ENCODE measurements around the gene FKRP. TPM values are rescaled to one million over a fixed set of nuclear protein-coding genes. Genes with fewer than 3 reads are reported as not detected.

Gene FKRP
- total and polyA plus RNA-seq, 4 experiments from 2014 or later, result 3.0 to 28.9 (median 15.1) TPM

DNA sequence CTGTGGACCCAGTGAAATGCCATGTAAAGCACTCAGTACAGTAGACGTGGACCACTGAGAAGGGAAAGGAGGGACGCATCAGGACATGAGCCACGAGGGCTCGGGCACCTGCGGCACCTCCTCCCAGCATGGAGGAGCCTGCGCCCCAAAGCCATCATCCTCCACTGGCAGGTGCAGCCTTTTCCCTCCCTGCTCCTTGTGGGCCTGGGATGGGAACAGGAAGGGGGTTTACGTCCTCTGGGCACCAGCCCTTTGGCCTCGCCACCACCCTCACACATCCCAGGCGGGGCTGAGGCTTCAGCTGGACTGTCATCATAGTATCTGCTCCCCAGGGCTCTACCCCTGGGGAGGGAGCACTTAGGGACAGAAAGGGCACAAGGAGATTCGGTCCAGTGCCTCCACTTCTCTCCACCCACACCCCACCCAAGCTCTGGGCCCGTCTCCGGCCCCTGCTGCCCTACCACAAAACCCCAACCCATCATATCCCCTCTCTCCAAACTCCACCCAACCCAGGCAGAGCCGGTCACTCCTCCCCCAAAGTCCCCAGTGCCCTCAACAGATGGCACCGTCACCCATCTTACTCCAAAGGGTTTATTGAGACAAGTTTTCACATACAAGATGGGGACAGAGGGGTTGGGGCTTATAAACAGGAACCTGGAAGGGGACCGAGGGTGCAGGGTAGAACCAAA is 26.8 kb upstream of the FKRP start:
- peaks cover 3 to 54% of the 10 kb centered on the region in 2 donors for H3K36me3 Mint-ChIP-seq
- peaks cover 0 to 3% (median 0%) of the 10 kb centered on the region in 8 donors for H3K9me3 Mint-ChIP-seq
- ChIA-PET POLR2A (ENCODE audit: partially characterized antibody) (interaction anchor here (1.0 to 1.2 kb wide), 3 partner anchors 10 to 107 kb away, joined by 3 to 5 read pairs (median 5); no protein-coding TSS in a partner anchor), CTCF (ENCODE audit: partially characterized antibody) (interaction anchor here (0.8 to 1.6 kb wide), 4 partner anchors 9 to 16 kb away, joined by 3 to 5 read pairs (median 4); no protein-coding TSS in a partner anchor)
- H3K27me3 Mint-ChIP-seq, result no peaks in the 10 kb centered on the region
- Histone ChIP-seq H3K4me3 (ENCODE audit: low read length in 2 of 2) (no peak overlapping the region), H3K27me3 (ENCODE audit: insufficient read depth, low read length) (no peaks in the 10 kb centered on the region), H3K27ac (ENCODE audit: low read depth, low read length) (peak overlapping the region; percentile 95), H3K36me3 (ENCODE audit: insufficient read depth, low read length) (peaks cover 15% of the 10 kb centered on the region), H3K9me3 (ENCODE audit: control insufficient read depth in 1 of 2, low read length in 2 of 2) (no peaks in the 10 kb centered on the region), H3K4me1 (ENCODE audit: insufficient read depth, low read length) (peaks cover 34% of the 10 kb centered on the region)
- no peak for DNase-seq
- peak overlapping the region; percentile 51 to 98 (median 97) for H3K27ac Mint-ChIP-seq
- intact Hi-C loops (cut with micrococcal nuclease), result loop anchor here (5.0 kb wide), 1 partner anchor 107 kb away; no protein-coding TSS in a partner anchor
- peaks cover 16 to 48% (median 28%) of the 10 kb centered on the region in 4 donors for H3K4me1 Mint-ChIP-seq
- peak overlapping the region in 7 of 8 donors; percentile 9 to 97 (median 94) for H3K4me3 Mint-ChIP-seq

DNA sequence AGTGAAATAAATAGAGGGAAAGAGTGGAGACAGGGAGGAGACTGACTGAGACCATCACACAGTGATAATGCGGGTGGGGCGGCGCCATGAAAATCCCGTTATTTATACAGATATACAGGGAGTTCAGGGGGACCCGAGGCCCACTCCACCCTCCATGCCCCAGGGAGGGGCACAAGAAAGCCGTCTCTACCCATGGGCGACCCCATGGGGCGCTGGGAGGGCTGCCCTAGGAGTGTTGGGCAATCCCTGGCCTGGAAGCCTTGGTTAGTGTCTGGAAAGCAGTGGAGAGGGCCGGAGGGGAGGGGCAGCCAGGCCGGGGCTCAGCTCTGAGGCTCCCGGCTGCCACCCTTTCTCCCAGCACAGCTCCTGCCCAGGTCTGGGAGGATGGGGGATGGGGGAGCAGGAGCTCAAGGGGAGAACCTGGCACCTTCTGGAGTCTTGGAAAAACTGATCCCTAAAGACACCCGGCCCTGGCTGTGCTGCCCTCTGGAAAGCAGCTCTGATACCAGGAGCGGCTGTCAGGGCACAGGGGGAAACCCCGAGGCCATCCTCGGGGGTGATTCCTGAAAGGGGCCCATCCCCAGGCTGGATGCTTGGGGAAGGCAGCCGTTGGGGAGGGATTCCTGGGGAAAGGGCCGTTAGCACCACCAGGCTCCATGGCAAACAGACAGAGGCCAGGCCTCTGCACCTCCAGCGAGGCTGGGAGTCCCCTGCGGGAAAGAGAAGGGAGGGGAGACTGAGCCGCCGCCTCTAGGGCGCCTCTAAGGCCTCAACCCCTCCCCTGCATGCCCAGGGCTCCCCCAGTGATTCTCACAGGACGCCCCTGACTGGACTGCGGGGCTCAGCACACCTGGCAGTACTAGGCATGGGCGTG is 26.0 kb upstream of the FKRP start:
- Mint-ChIP-seq H3K4me3 (peak overlapping the region in 3 of 8 donors; percentile 9 to 57 (median 35)), H3K4me1 (peaks cover 16 to 42% (median 25%) of the 10 kb centered on the region in 4 donors), H3K9me3 (peaks cover 0 to 3% (median 0%) of the 10 kb centered on the region in 8 donors), H3K27me3 (no peaks in the 10 kb centered on the region), H3K36me3 (peaks cover 3 to 58% of the 10 kb centered on the region in 2 donors), H3K27ac (peak overlapping the region in 4 of 7 donors; percentile 4 to 98 (median 50))
- peaks cover 22% of the 10 kb centered on the region for H3K36me3 ChIP-seq (ENCODE audit: insufficient read depth, low read length)
- no peaks in the 10 kb centered on the region for H3K9me3 ChIP-seq (ENCODE audit: control insufficient read depth in 1 of 2, low read length in 2 of 2)
- H3K27me3 ChIP-seq (ENCODE audit: insufficient read depth, low read length), result no peaks in the 10 kb centered on the region
- POLR2A ChIA-PET (ENCODE audit: partially characterized antibody), result no interaction called here
- CTCF ChIA-PET (ENCODE audit: partially characterized antibody), result interaction anchor here (1.6 kb wide), 1 partner anchor 9 kb away, joined by 4 read pairs; no protein-coding TSS in a partner anchor
- intact Hi-C loops (cut with micrococcal nuclease), result loop anchor here (5.0 kb wide), 1 partner anchor 108 kb away; no protein-coding TSS in a partner anchor
- H3K4me1 ChIP-seq (ENCODE audit: insufficient read depth, low read length), result peaks cover 31% of the 10 kb centered on the region
- no peak overlapping the region for H3K27ac ChIP-seq (ENCODE audit: low read depth, low read length)
- DNase-seq, result no peak
- no peak overlapping the region for H3K4me3 ChIP-seq (ENCODE audit: low read length in 2 of 2)

DNA sequence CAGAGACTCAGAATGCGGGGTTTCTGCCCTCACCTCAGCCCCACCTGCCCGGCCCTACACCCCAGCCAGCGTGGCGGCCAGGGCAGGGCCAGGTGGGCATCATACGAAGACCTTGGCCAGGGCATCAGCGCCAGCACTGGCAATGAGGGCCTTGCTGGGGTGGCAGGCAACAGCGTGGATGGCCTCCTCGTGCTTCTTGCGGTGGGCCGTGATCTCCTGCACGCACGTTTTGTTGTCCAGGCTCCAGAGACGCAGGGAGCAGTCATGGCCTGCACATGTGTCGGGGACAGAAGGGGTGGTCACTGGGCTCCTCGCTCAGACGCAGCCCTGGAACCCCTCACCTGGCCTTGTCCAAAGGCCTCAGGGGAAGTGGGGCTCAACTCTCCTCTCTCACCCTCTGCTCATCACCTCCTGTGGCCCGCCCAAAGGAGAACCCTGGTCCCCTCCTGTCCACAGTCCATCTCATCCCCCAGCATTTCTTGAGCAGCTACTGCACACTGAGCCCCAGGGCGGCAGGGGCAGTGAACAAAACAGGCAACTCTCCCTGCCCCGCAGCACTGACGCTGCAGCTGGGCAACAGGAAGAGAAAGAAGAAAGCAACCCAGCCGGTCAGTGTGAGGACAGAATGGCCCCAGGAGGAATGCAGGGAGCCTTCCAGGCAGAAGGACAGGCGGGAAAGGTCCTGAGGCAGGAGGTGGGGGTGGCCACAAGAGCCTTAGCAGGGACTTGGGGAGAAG is 25.2 kb upstream of the FKRP start:
- Mint-ChIP-seq H3K9me3 (peaks cover 0 to 3% (median 0%) of the 10 kb centered on the region in 8 donors), H3K27me3 (no peaks in the 10 kb centered on the region), H3K27ac (peak overlapping the region in 1 of 7 donors; percentile 42), H3K4me3 (peak overlapping the region in 1 of 8 donors; percentile 30), H3K4me1 (peaks cover 16 to 35% (median 22%) of the 10 kb centered on the region in 4 donors), H3K36me3 (peaks cover 6 to 60% of the 10 kb centered on the region in 2 donors)
- DNase-seq, result no peak
- ChIA-PET POLR2A (ENCODE audit: partially characterized antibody) (no interaction called here), CTCF (ENCODE audit: partially characterized antibody) (interaction anchor here (0.8 kb wide), 1 partner anchor 17 kb away, joined by 3 read pairs; no protein-coding TSS in a partner anchor)
- H3K27ac ChIP-seq (ENCODE audit: low read depth, low read length), result no peak overlapping the region
- no peaks in the 10 kb centered on the region for H3K27me3 ChIP-seq (ENCODE audit: insufficient read depth, low read length)
- peaks cover 24% of the 10 kb centered on the region for H3K4me1 ChIP-seq (ENCODE audit: insufficient read depth, low read length)
- H3K4me3 ChIP-seq (ENCODE audit: low read length in 2 of 2), result no peak overlapping the region
- peaks cover 30% of the 10 kb centered on the region for H3K36me3 ChIP-seq (ENCODE audit: insufficient read depth, low read length)
- H3K9me3 ChIP-seq (ENCODE audit: control insufficient read depth in 1 of 2, low read length in 2 of 2), result no peaks in the 10 kb centered on the region
- intact Hi-C loops (cut with micrococcal nuclease), result no loop called here

DNA sequence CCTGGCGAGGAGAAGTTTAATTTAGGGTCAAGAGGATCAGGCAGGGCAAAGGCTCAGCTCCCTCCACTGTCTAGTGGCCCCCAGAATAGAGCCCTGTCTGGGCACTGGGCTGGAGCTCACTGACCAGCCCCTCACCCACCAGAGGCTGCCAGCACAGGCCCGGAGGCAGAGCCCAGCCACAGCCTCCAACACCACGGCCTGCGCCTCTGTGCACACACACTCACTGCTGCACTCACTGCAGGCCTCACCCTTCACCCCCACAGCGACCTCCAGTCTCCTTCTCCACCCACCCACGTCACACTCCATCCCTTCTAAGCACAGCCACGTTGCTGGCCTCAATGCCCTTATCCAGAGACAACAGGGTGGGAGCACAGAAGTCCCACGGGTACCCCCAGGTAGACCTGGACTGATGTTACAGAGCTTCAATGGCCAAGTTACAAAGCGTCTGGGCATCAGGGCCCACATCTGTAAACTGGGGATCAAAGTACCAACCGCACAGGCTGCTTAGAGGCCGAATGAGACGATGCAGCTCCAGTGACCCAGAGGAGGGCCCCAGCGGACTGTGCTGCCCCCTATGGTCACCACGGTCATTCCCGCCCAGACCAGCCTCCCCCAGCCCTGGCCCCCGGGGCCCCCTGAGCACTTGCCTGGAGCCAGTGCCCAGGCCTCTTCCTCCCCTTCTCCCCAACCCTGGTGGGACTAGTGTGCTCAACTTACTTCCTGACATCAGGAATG is 24.4 kb upstream of the FKRP start:
- Mint-ChIP-seq H3K4me3 (no peak overlapping the region), H3K27ac (no peak overlapping the region), H3K9me3 (peaks cover 0 to 3% (median 0%) of the 10 kb centered on the region in 8 donors), H3K36me3 (peaks cover 8 to 64% of the 10 kb centered on the region in 2 donors), H3K4me1 (peaks cover 16 to 32% (median 21%) of the 10 kb centered on the region in 4 donors), H3K27me3 (no peaks in the 10 kb centered on the region)
- H3K27ac ChIP-seq (ENCODE audit: low read depth, low read length), result no peak overlapping the region
- CTCF ChIA-PET (ENCODE audit: partially characterized antibody), result interaction anchor here (0.8 kb wide), 1 partner anchor 17 kb away, joined by 3 read pairs; no protein-coding TSS in a partner anchor
- POLR2A ChIA-PET (ENCODE audit: partially characterized antibody), result no interaction called here
- H3K36me3 ChIP-seq (ENCODE audit: insufficient read depth, low read length), result peaks cover 37% of the 10 kb centered on the region
- H3K4me3 ChIP-seq (ENCODE audit: low read length in 2 of 2), result no peak overlapping the region
- no peaks in the 10 kb centered on the region for H3K27me3 ChIP-seq (ENCODE audit: insufficient read depth, low read length)
- intact Hi-C loops (cut with micrococcal nuclease), result no loop called here
- H3K9me3 ChIP-seq (ENCODE audit: control insufficient read depth in 1 of 2, low read length in 2 of 2), result no peaks in the 10 kb centered on the region
- no peak for DNase-seq
- H3K4me1 ChIP-seq (ENCODE audit: insufficient read depth, low read length), result peaks cover 24% of the 10 kb centered on the region

DNA sequence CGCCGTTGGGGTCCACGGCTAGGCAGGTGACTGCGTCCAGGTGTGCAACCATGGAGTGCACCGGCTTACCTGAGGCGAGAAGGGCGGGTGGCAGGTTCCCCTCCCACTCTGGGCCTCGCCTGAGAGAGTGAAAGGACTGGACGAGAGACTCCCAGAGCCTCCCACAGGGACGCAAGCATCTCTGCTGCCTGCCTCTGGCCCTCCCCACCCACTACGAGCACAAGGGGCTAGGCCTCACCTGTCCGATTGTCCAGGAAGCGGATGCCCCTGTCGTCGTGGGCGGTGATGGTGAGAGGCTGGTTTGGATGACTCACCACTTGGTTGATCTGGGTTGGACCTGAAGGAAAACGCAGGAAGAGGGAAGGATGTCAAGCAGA is 23.9 kb upstream of the FKRP start:
- no peaks in the 10 kb centered on the region for H3K27me3 Mint-ChIP-seq
- ChIA-PET POLR2A (ENCODE audit: partially characterized antibody) (no interaction called here), CTCF (ENCODE audit: partially characterized antibody) (no interaction called here)
- peaks cover 42% of the 10 kb centered on the region for H3K36me3 ChIP-seq (ENCODE audit: insufficient read depth, low read length)
- no peak overlapping the region for H3K27ac Mint-ChIP-seq
- no peak overlapping the region for H3K27ac ChIP-seq (ENCODE audit: low read depth, low read length)
- no peaks in the 10 kb centered on the region for H3K9me3 ChIP-seq (ENCODE audit: control insufficient read depth in 1 of 2, low read length in 2 of 2)
- peaks cover 24% of the 10 kb centered on the region for H3K4me1 ChIP-seq (ENCODE audit: insufficient read depth, low read length)
- no peak for DNase-seq
- H3K4me3 Mint-ChIP-seq, result no peak overlapping the region
- peaks cover 8 to 63% of the 10 kb centered on the region in 2 donors for H3K36me3 Mint-ChIP-seq
- H3K4me1 Mint-ChIP-seq, result peaks cover 16 to 32% (median 21%) of the 10 kb centered on the region in 4 donors
- no peak overlapping the region for H3K4me3 ChIP-seq (ENCODE audit: low read length in 2 of 2)
- intact Hi-C loops (cut with micrococcal nuclease), result no loop called here
- no peaks in the 10 kb centered on the region for H3K27me3 ChIP-seq (ENCODE audit: insufficient read depth, low read length)
- peaks cover 0 to 3% (median 0%) of the 10 kb centered on the region in 8 donors for H3K9me3 Mint-ChIP-seq

DNA sequence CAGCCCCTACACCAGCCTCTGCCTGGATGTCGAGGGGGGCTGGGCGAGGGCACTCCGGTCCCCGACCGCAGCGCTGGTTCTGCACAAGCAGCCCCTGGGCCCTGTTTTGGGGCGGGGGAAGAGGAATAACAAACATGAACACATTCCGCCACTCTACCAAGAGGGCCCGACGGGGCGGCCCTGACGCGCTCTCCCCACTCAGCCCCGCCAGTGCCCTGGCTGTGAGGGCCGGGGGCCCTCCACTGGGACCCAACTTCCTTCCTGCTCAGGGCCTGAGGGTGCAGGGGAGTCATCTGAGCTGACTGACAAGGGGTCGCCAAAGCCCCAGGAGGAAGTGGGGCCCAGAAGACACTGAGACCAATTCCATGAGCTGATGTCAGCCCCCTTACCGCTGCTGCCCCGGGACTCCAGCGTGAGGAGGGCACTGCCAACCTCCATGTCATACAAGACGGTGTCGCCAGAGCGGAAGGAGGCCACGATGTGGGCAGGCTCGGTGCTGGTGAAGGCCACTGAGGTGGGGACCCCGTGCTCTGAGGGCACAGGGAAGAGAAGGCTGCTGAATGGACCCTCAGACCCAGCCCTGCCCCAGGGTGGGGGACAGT is 23.3 kb upstream of the FKRP start:
- no peaks in the 10 kb centered on the region for H3K27me3 Mint-ChIP-seq
- H3K36me3 Mint-ChIP-seq, result peaks cover 8 to 66% of the 10 kb centered on the region in 2 donors

More for the DNA sequence above, 23.3 kb upstream of the FKRP start:
- POLR2A ChIA-PET (ENCODE audit: partially characterized antibody), result interaction anchor here (0.5 to 2.1 kb wide), 3 partner anchors 9 to 27 kb away, joined by 3 to 13 read pairs (median 6); no protein-coding TSS in a partner anchor
- intact Hi-C loops (cut with micrococcal nuclease), result no loop called here
- CTCF ChIA-PET (ENCODE audit: partially characterized antibody), result interaction anchor here (3.6 kb wide), 1 partner anchor 19 kb away, joined by 22 read pairs; no protein-coding TSS in a partner anchor
- peaks cover 47% of the 10 kb centered on the region for H3K36me3 ChIP-seq (ENCODE audit: insufficient read depth, low read length)
- H3K4me3 ChIP-seq (ENCODE audit: low read length in 2 of 2), result no peak overlapping the region
- peaks cover 0 to 3% (median 0%) of the 10 kb centered on the region in 8 donors for H3K9me3 Mint-ChIP-seq
- no peak overlapping the region for H3K4me3 Mint-ChIP-seq
- H3K4me1 ChIP-seq (ENCODE audit: insufficient read depth, low read length), result peaks cover 24% of the 10 kb centered on the region
- H3K27ac Mint-ChIP-seq, result no peak overlapping the region
- no peak for DNase-seq
- H3K27ac ChIP-seq (ENCODE audit: low read depth, low read length), result no peak overlapping the region
- peaks cover 16 to 31% (median 21%) of the 10 kb centered on the region in 4 donors for H3K4me1 Mint-ChIP-seq
- H3K27me3 ChIP-seq (ENCODE audit: insufficient read depth, low read length), result no peaks in the 10 kb centered on the region
- H3K9me3 ChIP-seq (ENCODE audit: control insufficient read depth in 1 of 2, low read length in 2 of 2), result no peaks in the 10 kb centered on the region
